Measurements from ENCODE around the gene UBTD2.

DNA sequence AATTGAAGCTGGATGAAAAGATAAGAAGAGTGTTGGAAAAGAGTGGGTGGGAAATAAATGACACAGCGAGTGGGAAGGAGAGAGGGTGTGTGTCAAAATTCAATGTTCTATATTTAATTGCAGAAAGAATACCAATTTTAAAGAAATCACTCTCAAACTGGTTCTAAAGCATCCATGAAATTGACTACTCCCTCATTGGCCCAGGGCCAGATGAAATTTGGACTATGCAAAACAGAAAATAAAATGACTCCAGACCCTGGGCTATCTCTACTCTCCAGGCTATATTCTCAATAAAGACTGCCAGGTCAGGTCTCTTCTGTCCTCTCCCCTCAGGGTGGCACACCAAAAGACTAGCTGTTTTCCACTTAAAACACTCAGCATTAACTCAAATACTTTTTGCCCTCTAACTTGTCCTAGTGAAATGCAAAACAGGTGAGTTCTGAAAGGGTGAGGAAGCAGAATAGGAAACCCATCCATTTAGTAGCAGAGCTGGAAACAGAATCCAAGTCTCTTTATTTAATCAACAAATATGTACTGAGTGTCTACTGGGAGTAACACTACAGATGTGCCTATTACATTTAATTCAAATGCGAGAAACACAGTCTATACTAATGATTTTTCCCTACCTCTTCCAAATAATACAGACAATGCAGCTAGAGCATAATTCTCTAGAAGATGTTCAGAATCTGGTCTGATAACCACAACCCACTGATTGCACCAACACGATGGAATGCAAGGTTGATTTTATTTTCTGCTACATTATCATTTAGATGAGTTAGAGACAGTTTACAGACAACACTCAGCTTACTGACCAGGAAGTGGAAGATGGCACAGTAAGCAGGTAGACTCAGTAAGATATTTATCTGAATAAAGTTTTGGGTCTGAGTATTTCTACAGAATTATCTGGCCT is 47.5 kb downstream of the UBTD2 start:
- TF ChIP-seq, protein P1, sequence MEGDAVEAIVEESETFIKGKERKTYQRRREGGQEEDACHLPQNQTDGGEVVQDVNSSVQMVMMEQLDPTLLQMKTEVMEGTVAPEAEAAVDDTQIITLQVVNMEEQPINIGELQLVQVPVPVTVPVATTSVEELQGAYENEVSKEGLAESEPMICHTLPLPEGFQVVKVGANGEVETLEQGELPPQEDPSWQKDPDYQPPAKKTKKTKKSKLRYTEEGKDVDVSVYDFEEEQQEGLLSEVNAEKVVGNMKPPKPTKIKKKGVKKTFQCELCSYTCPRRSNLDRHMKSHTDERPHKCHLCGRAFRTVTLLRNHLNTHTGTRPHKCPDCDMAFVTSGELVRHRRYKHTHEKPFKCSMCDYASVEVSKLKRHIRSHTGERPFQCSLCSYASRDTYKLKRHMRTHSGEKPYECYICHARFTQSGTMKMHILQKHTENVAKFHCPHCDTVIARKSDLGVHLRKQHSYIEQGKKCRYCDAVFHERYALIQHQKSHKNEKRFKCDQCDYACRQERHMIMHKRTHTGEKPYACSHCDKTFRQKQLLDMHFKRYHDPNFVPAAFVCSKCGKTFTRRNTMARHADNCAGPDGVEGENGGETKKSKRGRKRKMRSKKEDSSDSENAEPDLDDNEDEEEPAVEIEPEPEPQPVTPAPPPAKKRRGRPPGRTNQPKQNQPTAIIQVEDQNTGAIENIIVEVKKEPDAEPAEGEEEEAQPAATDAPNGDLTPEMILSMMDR (IDR thresholded peaks at IDR 0.05): no peak
- no peak for TF ChIP-seq POLR2A (IDR thresholded peaks at IDR 0.05)
